ENCODE results near the gene KANK4. TPM values are rescaled to one million over a fixed set of nuclear protein-coding genes. Genes with fewer than 3 reads are reported as not detected.
"Not testable (repeated sequence)": the region's sequence is repeated elsewhere in the genome, so short reads cannot be mapped to it uniquely, and the experiment has no call there.

The KANK4 gene
- total and polyA plus RNA-seq, 3 donors from 2014 or later = 2.4 to 5.2 (median 2.9) TPM

DNA sequence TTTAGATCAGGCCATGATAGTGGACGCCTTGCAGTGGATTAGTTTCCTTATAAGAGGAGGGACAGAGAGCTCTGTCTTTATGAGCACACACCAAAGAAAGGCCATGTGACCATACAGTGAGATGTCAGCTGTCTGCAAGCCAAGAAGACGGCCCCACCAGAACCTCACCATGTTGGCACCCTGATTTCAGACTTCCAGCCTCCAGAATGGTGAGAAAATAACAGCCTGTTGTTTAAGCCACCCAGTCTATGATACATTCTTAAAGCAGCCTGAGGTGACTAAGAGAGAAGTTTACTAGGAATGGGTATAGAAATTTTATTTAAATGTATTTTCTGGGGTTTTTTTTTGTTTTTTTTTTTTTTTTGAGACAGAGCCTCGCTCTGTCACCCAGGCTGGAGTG, 95.1 kb downstream of the KANK4 start:
- WGBS, 2 donors = 61 to 67% methylated on average over 3 of the region's 3 CpGs
- intact Hi-C loops (cut with DNase I; ENCODE audit: low total_unique reads) = no loop called here
- Histone ChIP-seq H3K9me3 (no peaks in the 10 kb centered on the region), H3K36me3 (ENCODE audit: low read depth, missing control alignments) (no peaks in the 10 kb centered on the region), H3K27ac (no peak overlapping the region), H3K27me3 (no peaks in the 10 kb centered on the region), H3K4me3 (no peak overlapping the region), H3K4me1 (no peaks in the 10 kb centered on the region)
- TF ChIP-seq, protein P1, sequence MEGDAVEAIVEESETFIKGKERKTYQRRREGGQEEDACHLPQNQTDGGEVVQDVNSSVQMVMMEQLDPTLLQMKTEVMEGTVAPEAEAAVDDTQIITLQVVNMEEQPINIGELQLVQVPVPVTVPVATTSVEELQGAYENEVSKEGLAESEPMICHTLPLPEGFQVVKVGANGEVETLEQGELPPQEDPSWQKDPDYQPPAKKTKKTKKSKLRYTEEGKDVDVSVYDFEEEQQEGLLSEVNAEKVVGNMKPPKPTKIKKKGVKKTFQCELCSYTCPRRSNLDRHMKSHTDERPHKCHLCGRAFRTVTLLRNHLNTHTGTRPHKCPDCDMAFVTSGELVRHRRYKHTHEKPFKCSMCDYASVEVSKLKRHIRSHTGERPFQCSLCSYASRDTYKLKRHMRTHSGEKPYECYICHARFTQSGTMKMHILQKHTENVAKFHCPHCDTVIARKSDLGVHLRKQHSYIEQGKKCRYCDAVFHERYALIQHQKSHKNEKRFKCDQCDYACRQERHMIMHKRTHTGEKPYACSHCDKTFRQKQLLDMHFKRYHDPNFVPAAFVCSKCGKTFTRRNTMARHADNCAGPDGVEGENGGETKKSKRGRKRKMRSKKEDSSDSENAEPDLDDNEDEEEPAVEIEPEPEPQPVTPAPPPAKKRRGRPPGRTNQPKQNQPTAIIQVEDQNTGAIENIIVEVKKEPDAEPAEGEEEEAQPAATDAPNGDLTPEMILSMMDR (IDR thresholded peaks at IDR 0.05) = no peak
- TF ChIP-seq POLR2A (IDR thresholded peaks at IDR 0.05) = no peak
- DNase-seq = no peak

DNA sequence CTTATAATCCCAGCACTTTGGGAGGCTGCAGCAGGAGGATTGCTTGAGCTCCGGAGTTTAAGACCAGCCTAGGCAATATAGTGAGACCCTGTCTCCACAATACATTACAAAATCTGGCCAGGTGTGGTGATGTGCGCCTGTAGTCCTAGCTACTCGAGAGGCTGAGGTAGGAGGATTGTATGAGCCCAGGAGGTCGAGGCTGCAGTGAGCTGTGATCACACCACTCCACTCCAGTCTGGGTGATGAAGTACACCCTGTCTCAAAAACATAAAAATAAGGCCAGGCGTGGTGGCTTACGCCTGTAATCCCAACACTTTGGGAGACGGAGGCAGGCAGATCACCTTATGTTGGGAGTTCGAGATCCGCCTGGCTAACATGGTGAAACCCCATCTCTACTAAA, 96.9 kb downstream of the KANK4 start:
- Histone ChIP-seq H3K9me3 (no peaks in the 10 kb centered on the region), H3K27me3 (no peaks in the 10 kb centered on the region), H3K27ac (no peak overlapping the region), H3K4me3 (no peak overlapping the region), H3K36me3 (ENCODE audit: low read depth, missing control alignments) (no peaks in the 10 kb centered on the region), H3K4me1 (no peaks in the 10 kb centered on the region)
- DNase-seq = no peak
- intact Hi-C loops (cut with DNase I; ENCODE audit: low total_unique reads) = no loop called here
- no peak for TF ChIP-seq POLR2A (IDR thresholded peaks at IDR 0.05)
- TF ChIP-seq, protein P1 (IDR thresholded peaks at IDR 0.05) = no peak
- 82 to 86% methylated on average over 9 of the region's 9 CpGs for WGBS, 2 donors

DNA sequence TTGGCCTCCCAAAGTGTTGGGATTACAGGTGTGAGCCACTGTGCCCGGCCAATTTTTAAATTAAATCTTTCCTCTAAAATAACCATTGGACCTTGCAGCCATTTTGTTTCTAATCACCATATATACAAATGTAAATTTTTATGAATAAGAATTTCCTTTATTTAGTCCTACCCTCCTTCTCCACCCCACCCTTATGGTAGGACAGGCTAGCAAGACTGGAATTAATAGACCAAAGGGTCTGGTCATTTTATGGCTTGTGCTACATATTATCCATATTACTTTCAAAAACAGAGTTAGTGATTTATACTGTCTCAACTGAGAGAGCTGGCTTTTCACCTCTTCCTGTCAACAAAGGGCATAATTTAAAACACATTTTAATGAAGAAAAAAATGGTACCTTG, 98.1 kb downstream of the KANK4 start:
- WGBS, 2 donors = 97 to 100% methylated on average over 1 of the region's 1 CpG
- intact Hi-C loops (cut with DNase I; ENCODE audit: low total_unique reads) = no loop called here
- H3K27ac ChIP-seq = no peak overlapping the region
- no peaks in the 10 kb centered on the region for H3K9me3 ChIP-seq
- TF ChIP-seq POLR2A (IDR thresholded peaks at IDR 0.05) = no peak
- TF ChIP-seq, protein P1 (IDR thresholded peaks at IDR 0.05) = no peak
- no peaks in the 10 kb centered on the region for H3K36me3 ChIP-seq (ENCODE audit: low read depth, missing control alignments)
- H3K27me3 ChIP-seq = no peaks in the 10 kb centered on the region
- H3K4me1 ChIP-seq = no peaks in the 10 kb centered on the region
- no peak overlapping the region for H3K4me3 ChIP-seq
- DNase-seq = no peak

DNA sequence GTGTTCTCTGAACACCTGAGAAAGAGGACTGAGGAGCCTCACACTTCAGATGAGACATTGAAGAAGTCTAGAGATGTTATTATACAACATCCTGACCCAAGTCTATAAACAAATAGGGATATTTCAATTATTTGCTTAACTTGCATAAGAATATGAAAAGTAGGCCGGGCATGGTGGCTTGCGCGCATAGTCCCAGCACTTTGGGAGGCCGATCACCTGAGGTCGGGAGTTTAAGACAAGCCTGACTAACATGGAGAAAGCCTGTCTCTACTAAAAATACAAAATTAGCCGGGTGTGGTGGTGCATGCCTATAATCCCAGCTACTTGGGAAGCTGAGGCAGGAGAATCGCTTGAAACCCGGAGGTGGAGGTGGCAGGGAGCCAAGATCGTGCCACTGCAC, 98.8 kb downstream of the KANK4 start:
- intact Hi-C loops (cut with DNase I; ENCODE audit: low total_unique reads); DNase-seq; H3K4me3 ChIP-seq; H3K4me1 ChIP-seq; H3K27ac ChIP-seq; H3K9me3 ChIP-seq; H3K27me3 ChIP-seq; H3K36me3 ChIP-seq (ENCODE audit: low read depth, missing control alignments): not testable (repeated sequence)
- 82 to 89% methylated on average over 9 of the region's 9 CpGs for WGBS, 2 donors

DNA sequence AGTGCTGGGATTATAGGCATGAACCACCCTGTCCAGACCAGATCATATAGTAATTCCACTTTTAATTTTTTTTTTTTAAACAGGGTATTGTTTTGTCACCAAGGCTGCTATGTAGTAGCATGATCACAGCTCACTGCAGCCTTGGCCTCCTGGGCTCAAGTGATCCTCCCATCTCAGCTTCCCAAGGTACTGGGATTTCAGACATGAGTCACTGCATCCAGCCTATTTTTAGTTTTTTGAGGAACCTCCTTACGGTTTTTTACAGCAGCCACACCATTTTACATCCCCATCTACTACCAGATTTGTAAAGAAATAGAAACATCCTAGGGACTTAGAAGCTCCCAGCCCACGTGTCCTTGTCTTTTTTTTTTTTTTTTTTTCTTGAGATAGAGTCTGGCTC, 100.6 kb downstream of the KANK4 start:
- intact Hi-C loops (cut with DNase I; ENCODE audit: low total_unique reads) = no loop called here
- Histone ChIP-seq H3K27me3 (no peaks in the 10 kb centered on the region), H3K4me1 (no peaks in the 10 kb centered on the region), H3K36me3 (ENCODE audit: low read depth, missing control alignments) (no peaks in the 10 kb centered on the region), H3K27ac (no peak overlapping the region), H3K9me3 (no peaks in the 10 kb centered on the region), H3K4me3 (no peak overlapping the region)
- TF ChIP-seq POLR2A (IDR thresholded peaks at IDR 0.05) = no peak
- TF ChIP-seq, protein P1 (IDR thresholded peaks at IDR 0.05) = no peak
- no peak for DNase-seq
- 65 to 72% methylated on average over 2 of the region's 2 CpGs for WGBS, 2 donors

Measured in testis (tissue), 3 donors.